Measurements from ENCODE around the gene SELP. TPM values are rescaled to one million over a fixed set of nuclear protein-coding genes. Genes with fewer than 3 reads are reported as not detected.

SELP gene
- total and polyA plus RNA-seq, 2 of the 8 experiments (the other 6 are each of a cell fraction or from before 2014, with no cell fraction given): not detected

DNA sequence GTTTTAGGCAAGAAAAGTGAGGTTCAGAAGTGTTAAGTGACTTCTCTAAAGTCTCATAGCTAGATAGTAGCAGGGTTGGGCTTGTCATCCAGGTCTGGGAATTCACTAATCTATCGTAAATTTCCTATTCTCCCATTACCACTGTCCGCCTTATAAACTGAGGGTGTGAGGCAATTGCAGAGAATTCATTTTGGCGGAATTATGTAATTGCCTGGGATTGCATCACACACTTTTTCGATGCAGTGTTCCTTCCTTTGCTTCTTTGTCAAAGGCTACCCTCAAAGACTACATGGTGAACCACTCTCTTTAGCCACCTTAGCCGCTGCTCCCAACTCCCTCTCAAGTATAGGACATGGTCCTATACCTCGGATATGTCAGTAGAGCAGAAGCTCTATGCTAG, 19.1 kb downstream of the SELP start:
- H3K4me3 ChIP-seq (ENCODE audit: extremely low read depth in 1 of 4, insufficient read depth in 2 of 4, low read depth in 3 of 4, low read length in 4 of 4): no peak overlapping the region
- WGBS, 2 experiments (ENCODE audit: extremely low coverage in 1 of 2, insufficient coverage in 1 of 2, insufficient read length in 1 of 2, insufficient replicate concordance in 2 of 2, low coverage in 1 of 2, low lambda C conversion rate in 2 of 2, missing lambda C conversion rate in 1 of 2): 82% methylated on average over 6 of the region's 6 CpGs; no CpG with 5 or more reads in 1 of the 2 experiments
- no peak overlapping the region for H3K4me2 ChIP-seq (ENCODE audit: insufficient read depth in 1 of 2, low read depth in 2 of 2, low read length in 2 of 2)
- H2BK15ac ChIP-seq (ENCODE audit: low read length): no peak overlapping the region
- FAIRE-seq: no peak
- no peak overlapping the region for H4K8ac ChIP-seq (ENCODE audit: extremely low read depth, insufficient read depth, low read length)
- H3K27ac ChIP-seq (ENCODE audit: low read depth, low read length): no peak overlapping the region
- no peaks in the 10 kb centered on the region for H3K9me3 ChIP-seq (ENCODE audit: insufficient read depth in 2 of 2, low read depth in 1 of 2, low read length in 1 of 2)
- no peaks in the 10 kb centered on the region for H3K79me1 ChIP-seq (ENCODE audit: low read depth, low read length)
- H2AK5ac ChIP-seq (ENCODE audit: low read depth, low read length): no peak overlapping the region
- H4K5ac ChIP-seq (ENCODE audit: insufficient read length, low read depth, low read length): no peak overlapping the region
- no peak overlapping the region for H2BK5ac ChIP-seq (ENCODE audit: low read depth, low read length)
- H3K18ac ChIP-seq (ENCODE audit: extremely low read depth, low read length): no peak overlapping the region
- H4K20me1 ChIP-seq (replicated peaks in 1 of 2; ENCODE audit: control insufficient read depth in 1 of 2, insufficient read depth in 2 of 2, low read length in 2 of 2): no peaks in the 10 kb centered on the region
- ChIA-PET POLR2A (ENCODE audit: partially characterized antibody) (no interaction called here), CTCF (ENCODE audit: partially characterized antibody) (interaction anchor here (0.6 to 3.0 kb wide), 5 partner anchors 10 to 1578 kb away, joined by 3 to 22 read pairs (median 3); no protein-coding TSS in a partner anchor)
- H2AFZ ChIP-seq (ENCODE audit: low read length): no peak overlapping the region
- no peak for DNase-seq (ENCODE audit: low read depth in 1 of 2, low spot score in 2 of 2)
- H3K9ac ChIP-seq (replicated peaks in 1 of 4; ENCODE audit: extremely low read depth in 1 of 4, low read depth in 3 of 4, low read length in 3 of 4): no peak overlapping the region
- H3K4me1 ChIP-seq (replicated peaks in 1 of 4; ENCODE audit: control insufficient read depth in 3 of 4, insufficient read depth in 4 of 4, low read length in 3 of 4): no peaks in the 10 kb centered on the region
- H3K23me2 ChIP-seq (ENCODE audit: low read depth, low read length): no peaks in the 10 kb centered on the region
- H3K79me2 ChIP-seq (ENCODE audit: control insufficient read depth in 1 of 2, insufficient read depth in 2 of 2, low read length in 2 of 2): no peaks in the 10 kb centered on the region
- H3K27me3 ChIP-seq (replicated peaks in 1 of 4; ENCODE audit: control insufficient read depth in 3 of 4, extremely low read depth in 1 of 4, insufficient read depth in 3 of 4, low read length in 3 of 4): no peaks in the 10 kb centered on the region
- no peak overlapping the region for H3K23ac ChIP-seq (ENCODE audit: insufficient read length)
- no peak overlapping the region for H3K4ac ChIP-seq (replicated peaks; ENCODE audit: insufficient read length, low read depth, low read length)
- H2BK20ac ChIP-seq (ENCODE audit: low read length): no peak overlapping the region
- no peaks in the 10 kb centered on the region for H3K36me3 ChIP-seq (ENCODE audit: control insufficient read depth in 2 of 4, insufficient read depth in 4 of 4, low read length in 3 of 4)
- no peak overlapping the region for H4K91ac ChIP-seq (replicated peaks; ENCODE audit: insufficient read length, low read length)
- no peak overlapping the region for H3K14ac ChIP-seq (ENCODE audit: insufficient read length)
- H3K56ac ChIP-seq (replicated peaks; ENCODE audit: insufficient read length, low read depth, low read length): no peak overlapping the region
- no peak overlapping the region for H2BK12ac ChIP-seq (ENCODE audit: low read depth, low read length)
- H2BK120ac ChIP-seq (replicated peaks; ENCODE audit: low read depth, low read length): no peak overlapping the region
- TF ChIP-seq, protein P1, sequence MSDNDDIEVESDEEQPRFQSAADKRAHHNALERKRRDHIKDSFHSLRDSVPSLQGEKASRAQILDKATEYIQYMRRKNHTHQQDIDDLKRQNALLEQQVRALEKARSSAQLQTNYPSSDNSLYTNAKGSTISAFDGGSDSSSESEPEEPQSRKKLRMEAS (IDR thresholded peaks at IDR 0.05): no peak
- TF ChIP-seq CBX5 (IDR thresholded peaks at IDR 0.05; ENCODE audit: low read depth, low read length) (no peak), RNF2 (IDR thresholded peaks at IDR 0.05; ENCODE audit: borderline replicate concordance, low read depth, low read length, missing control alignments, poor library complexity, severe bottlenecking) (no peak), SP1 (IDR thresholded peaks at IDR 0.05; ENCODE audit: low read depth, low read length) (no peak), ASH2L (IDR thresholded peaks at IDR 0.05; ENCODE audit: low read length) (no peak), FOSL1 (IDR thresholded peaks at IDR 0.05; ENCODE audit: insufficient read depth, low read depth, low read length) (no peak), HDAC6 (IDR thresholded peaks at IDR 0.05; ENCODE audit: low read depth, low read length) (no peak), GTF2F1 (IDR thresholded peaks at IDR 0.05; ENCODE audit: borderline replicate concordance, low read depth, low read length) (no peak), RFX5 (IDR thresholded peaks at IDR 0.05; ENCODE audit: borderline replicate concordance, low read depth, low read length) (no peak), SIRT6 (IDR thresholded peaks at IDR 0.05; ENCODE audit: low read length) (no peak), POLR2A (IDR thresholded peaks at IDR 0.05; ENCODE audit: control extremely low read depth in 1 of 2, low read depth in 2 of 2, low read length in 2 of 2) (no peak), POLR2AphosphoS5 (IDR thresholded peaks at IDR 0.05; ENCODE audit: low read depth, low read length) (no peak), BACH1 (IDR thresholded peaks at IDR 0.05; ENCODE audit: low read length) (no peak), JUN (IDR thresholded peaks at IDR 0.05; ENCODE audit: low read depth, low read length) (no peak)
- TF ChIP-seq, protein P2, sequence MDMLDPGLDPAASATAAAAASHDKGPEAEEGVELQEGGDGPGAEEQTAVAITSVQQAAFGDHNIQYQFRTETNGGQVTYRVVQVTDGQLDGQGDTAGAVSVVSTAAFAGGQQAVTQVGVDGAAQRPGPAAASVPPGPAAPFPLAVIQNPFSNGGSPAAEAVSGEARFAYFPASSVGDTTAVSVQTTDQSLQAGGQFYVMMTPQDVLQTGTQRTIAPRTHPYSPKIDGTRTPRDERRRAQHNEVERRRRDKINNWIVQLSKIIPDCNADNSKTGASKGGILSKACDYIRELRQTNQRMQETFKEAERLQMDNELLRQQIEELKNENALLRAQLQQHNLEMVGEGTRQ (IDR thresholded peaks at IDR 0.05; ENCODE audit: low read length): no peak
